ENCODE results near the gene NCAPG2. TPM values are rescaled to one million over a fixed set of nuclear protein-coding genes. Genes with fewer than 3 reads are reported as not detected.

Gene NCAPG2
- total and polyA plus RNA-seq, 2 donors (not counting 1 experiment from before 2014, with no cell fraction given), result 10.9 to 18.7 TPM

DNA sequence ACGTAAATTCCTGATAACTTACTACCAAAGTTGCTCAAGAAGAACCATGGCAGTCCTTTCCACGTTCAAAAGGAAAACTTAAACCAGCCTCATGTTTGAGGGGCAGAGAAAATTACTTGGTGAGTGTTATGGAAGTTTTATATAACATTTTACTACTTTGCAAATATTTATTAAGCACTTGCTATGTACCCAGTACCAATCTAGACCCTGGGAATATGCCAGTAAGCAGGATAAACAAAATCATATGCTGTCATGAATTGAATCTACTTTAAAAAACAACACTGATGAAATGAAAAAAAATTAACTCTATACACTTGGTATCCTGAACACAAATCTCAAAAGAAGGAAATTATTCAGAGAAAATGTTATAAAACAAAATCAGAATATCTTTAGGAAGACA lies 46.1 kb downstream of the NCAPG2 start:
- DNase-seq (ENCODE audit: low read depth in 2 of 2), result no peak
- H3K27ac ChIP-seq (ENCODE audit: insufficient read depth, low read length), result no peak overlapping the region
- no peaks in the 10 kb centered on the region for H3K9me3 ChIP-seq (ENCODE audit: control insufficient read depth, insufficient read depth, low read depth, low read length)
- H3K4me2 ChIP-seq (ENCODE audit: extremely low read depth, insufficient read depth, low read length), result no peak overlapping the region
- H2AFZ ChIP-seq (ENCODE audit: low read length), result no peak overlapping the region
- no peak overlapping the region for H3K4me3 ChIP-seq (replicated peaks in 1 of 4; ENCODE audit: control extremely low read depth in 1 of 4, insufficient read depth in 1 of 4, low read depth in 3 of 4, low read length in 4 of 4)
- no peaks in the 10 kb centered on the region for H4K20me1 ChIP-seq (ENCODE audit: control insufficient read depth, extremely low read depth, insufficient read depth, low read length)
- H3K79me2 ChIP-seq (ENCODE audit: control insufficient read depth, insufficient read depth, low read length), result no peaks in the 10 kb centered on the region
- H3K27me3 ChIP-seq (ENCODE audit: control insufficient read depth, insufficient read depth, low read length), result no peaks in the 10 kb centered on the region
- H3K4me1 ChIP-seq (ENCODE audit: control insufficient read depth, extremely low read depth, insufficient read depth, low read length), result no peaks in the 10 kb centered on the region
- TF ChIP-seq EZH2 (IDR thresholded peaks at IDR 0.05; ENCODE audit: low read length, missing control alignments), result no peak
- TF ChIP-seq, protein P1, sequence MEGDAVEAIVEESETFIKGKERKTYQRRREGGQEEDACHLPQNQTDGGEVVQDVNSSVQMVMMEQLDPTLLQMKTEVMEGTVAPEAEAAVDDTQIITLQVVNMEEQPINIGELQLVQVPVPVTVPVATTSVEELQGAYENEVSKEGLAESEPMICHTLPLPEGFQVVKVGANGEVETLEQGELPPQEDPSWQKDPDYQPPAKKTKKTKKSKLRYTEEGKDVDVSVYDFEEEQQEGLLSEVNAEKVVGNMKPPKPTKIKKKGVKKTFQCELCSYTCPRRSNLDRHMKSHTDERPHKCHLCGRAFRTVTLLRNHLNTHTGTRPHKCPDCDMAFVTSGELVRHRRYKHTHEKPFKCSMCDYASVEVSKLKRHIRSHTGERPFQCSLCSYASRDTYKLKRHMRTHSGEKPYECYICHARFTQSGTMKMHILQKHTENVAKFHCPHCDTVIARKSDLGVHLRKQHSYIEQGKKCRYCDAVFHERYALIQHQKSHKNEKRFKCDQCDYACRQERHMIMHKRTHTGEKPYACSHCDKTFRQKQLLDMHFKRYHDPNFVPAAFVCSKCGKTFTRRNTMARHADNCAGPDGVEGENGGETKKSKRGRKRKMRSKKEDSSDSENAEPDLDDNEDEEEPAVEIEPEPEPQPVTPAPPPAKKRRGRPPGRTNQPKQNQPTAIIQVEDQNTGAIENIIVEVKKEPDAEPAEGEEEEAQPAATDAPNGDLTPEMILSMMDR (conservative IDR thresholded peaks at IDR 0.05 in 1 of 2, IDR thresholded peaks at IDR 0.05 in 1 of 2; ENCODE audit: low read depth in 1 of 2, low read length in 2 of 2), result no peak
- H3K36me3 ChIP-seq (ENCODE audit: control insufficient read depth, insufficient read depth, low read length), result peaks cover 8% of the 10 kb centered on the region
- no peak overlapping the region for H3K9ac ChIP-seq (ENCODE audit: insufficient read depth, low read length)

DNA sequence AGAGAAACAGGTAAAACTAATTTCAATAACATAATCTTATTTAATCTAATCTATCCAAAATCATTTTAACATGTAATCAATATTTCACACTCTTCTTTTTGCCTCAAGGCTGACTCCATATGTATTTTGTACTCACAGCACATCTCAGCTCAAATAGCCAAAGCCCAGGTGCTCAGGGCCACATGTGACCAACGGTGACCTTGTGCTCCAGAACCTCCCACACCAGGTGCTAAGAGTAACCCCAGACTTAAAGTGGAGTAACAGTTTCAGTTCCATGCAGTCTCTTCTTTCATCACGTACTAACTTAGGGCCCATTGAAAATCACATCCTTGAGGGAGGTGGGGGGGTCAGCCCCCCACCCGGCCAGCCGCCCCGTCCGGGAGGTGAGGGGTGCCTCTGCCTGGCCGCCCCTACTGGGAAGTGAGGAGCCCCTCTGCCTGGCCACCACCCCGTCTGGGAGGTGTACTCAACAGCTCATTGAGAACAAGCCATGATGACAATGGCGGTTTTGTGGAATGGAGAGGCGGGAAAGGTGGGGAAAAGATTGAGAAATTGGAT lies 47.3 kb downstream of the NCAPG2 start:
- Histone ChIP-seq H3K27ac (ENCODE audit: insufficient read depth, low read length) (no peak overlapping the region), H3K4me3 (replicated peaks in 1 of 4; ENCODE audit: control extremely low read depth in 1 of 4, insufficient read depth in 1 of 4, low read depth in 3 of 4, low read length in 4 of 4) (no peak overlapping the region), H2AFZ (ENCODE audit: low read length) (no peak overlapping the region), H3K79me2 (ENCODE audit: control insufficient read depth, insufficient read depth, low read length) (no peaks in the 10 kb centered on the region), H3K9me3 (ENCODE audit: control insufficient read depth, insufficient read depth, low read depth, low read length) (no peaks in the 10 kb centered on the region), H3K4me1 (ENCODE audit: control insufficient read depth, extremely low read depth, insufficient read depth, low read length) (no peaks in the 10 kb centered on the region), H3K4me2 (ENCODE audit: extremely low read depth, insufficient read depth, low read length) (no peak overlapping the region), H3K27me3 (ENCODE audit: control insufficient read depth, insufficient read depth, low read length) (no peaks in the 10 kb centered on the region), H3K36me3 (ENCODE audit: control insufficient read depth, insufficient read depth, low read length) (peaks cover 8% of the 10 kb centered on the region), H4K20me1 (ENCODE audit: control insufficient read depth, extremely low read depth, insufficient read depth, low read length) (no peaks in the 10 kb centered on the region), H3K9ac (ENCODE audit: insufficient read depth, low read length) (no peak overlapping the region)
- no peak for TF ChIP-seq EZH2 (IDR thresholded peaks at IDR 0.05; ENCODE audit: low read length, missing control alignments)
- TF ChIP-seq, protein P1 (conservative IDR thresholded peaks at IDR 0.05 in 1 of 2, IDR thresholded peaks at IDR 0.05 in 1 of 2; ENCODE audit: low read depth in 1 of 2, low read length in 2 of 2), result no peak
- DNase-seq (ENCODE audit: low read depth in 2 of 2), result no peak

DNA sequence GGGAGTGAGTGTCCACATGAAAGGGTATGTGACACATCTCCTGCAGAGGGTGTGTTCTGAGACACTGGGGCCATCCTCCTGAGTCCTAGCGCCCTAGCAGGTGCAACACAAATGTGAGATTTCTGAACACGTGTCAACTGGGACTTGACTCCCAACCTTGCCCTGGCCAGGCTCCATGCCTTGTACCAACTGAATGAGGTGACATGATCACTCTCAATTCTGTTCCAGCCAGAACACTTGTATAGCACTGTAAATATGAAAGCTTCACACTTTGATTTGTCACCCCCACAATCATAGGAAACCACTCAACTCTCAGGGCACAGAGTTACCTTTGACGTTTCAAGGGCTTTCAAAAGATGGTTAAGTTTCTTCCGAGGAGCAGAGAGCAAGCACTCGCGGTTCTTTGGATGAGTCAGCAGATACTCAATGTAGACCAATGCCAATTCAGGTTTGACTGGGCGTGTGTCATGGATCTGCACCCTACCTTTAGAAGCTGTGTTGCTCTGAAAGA lies 48.6 kb downstream of the NCAPG2 start:
- Histone ChIP-seq H3K79me2 (ENCODE audit: control insufficient read depth, insufficient read depth, low read length) (no peaks in the 10 kb centered on the region), H3K9me3 (ENCODE audit: control insufficient read depth, insufficient read depth, low read depth, low read length) (no peaks in the 10 kb centered on the region), H2AFZ (ENCODE audit: low read length) (no peak overlapping the region), H3K27me3 (ENCODE audit: control insufficient read depth, insufficient read depth, low read length) (no peaks in the 10 kb centered on the region), H3K4me2 (ENCODE audit: extremely low read depth, insufficient read depth, low read length) (no peak overlapping the region), H3K27ac (ENCODE audit: insufficient read depth, low read length) (no peak overlapping the region), H3K4me1 (ENCODE audit: control insufficient read depth, extremely low read depth, insufficient read depth, low read length) (no peaks in the 10 kb centered on the region), H3K4me3 (replicated peaks in 1 of 4; ENCODE audit: control extremely low read depth in 1 of 4, insufficient read depth in 1 of 4, low read depth in 3 of 4, low read length in 4 of 4) (no peak overlapping the region), H3K9ac (ENCODE audit: insufficient read depth, low read length) (no peak overlapping the region), H4K20me1 (ENCODE audit: control insufficient read depth, extremely low read depth, insufficient read depth, low read length) (no peaks in the 10 kb centered on the region), H3K36me3 (ENCODE audit: control insufficient read depth, insufficient read depth, low read length) (peaks cover 10% of the 10 kb centered on the region)
- no peak for TF ChIP-seq EZH2 (IDR thresholded peaks at IDR 0.05; ENCODE audit: low read length, missing control alignments)
- TF ChIP-seq, protein P1 (conservative IDR thresholded peaks at IDR 0.05 in 1 of 2, IDR thresholded peaks at IDR 0.05 in 1 of 2; ENCODE audit: low read depth in 1 of 2, low read length in 2 of 2), result no peak
- DNase-seq (ENCODE audit: low read depth in 2 of 2), result peak in 1 of 2 donors; percentile 6
